Breast epithelium (tissue), 4 donors: ENCODE results near the gene SRMS. TPM values are rescaled to one million over a fixed set of nuclear protein-coding genes. Genes with fewer than 3 reads are reported as not detected.

Experiments used
- DNase-seq, 2 donors: peaks; one replicate each; pipeline ENCODE4 v3.0.0-alpha.2; 2019; ENCODE audit warnings: low spot score in 2 of 2
- H3K27ac ChIP-seq, 2 donors: fragments of 200-600 bp; sonication (generic) in 1 of 2; one replicate each; pipeline ENCODE4 v1.5.1; 2016 to 2019; ENCODE audit warnings: mild to moderate bottlenecking in 1 of 2
- H3K27me3 ChIP-seq, 2 donors: fragments of 200-600 bp; sonication (generic) in 1 of 2; one replicate each; pipeline versions ENCODE4 v1.5.1 to v1.6.0; 2017 to 2019; ENCODE audit warnings: control low read depth in 1 of 2, mild to moderate bottlenecking in 1 of 2
- H3K36me3 ChIP-seq: fragments of 200-600 bp; one replicate; pipeline ENCODE4 v1.5.1; 2019
- H3K4me1 ChIP-seq, 2 donors: fragments of 200-600 bp; sonication (generic); one replicate each; pipeline ENCODE4 v1.5.1; 2016 to 2019; ENCODE audit warnings: control low read depth in 1 of 2
- H3K4me3 ChIP-seq, 3 donors: fragments of 200-600 bp; sonication (generic); 1 replicate in 2 of 3; 2 replicates in 1 of 3; pipeline ENCODE4 v1.5.1; 2016 to 2019; ENCODE audit warnings: mild to moderate bottlenecking in 3 of 3, moderate library complexity in 2 of 3
- H3K9me3 ChIP-seq, 2 donors: fragments of 200-600 bp; sonication (generic) in 1 of 2; one replicate each; pipeline ENCODE4 v1.5.1; 2016 to 2019; ENCODE audit warnings: control low read depth in 1 of 2
- POLR2A ChIP-seq: fragments of 450-650 bp; IDR thresholded peaks from one replicate; pipeline ENCODE4 v1.6.1; 2016; ENCODE audit warnings: antibody characterized with exemption, mild to moderate bottlenecking, moderate library complexity
- POLR2AphosphoS5 ChIP-seq, 3 donors: sonication (generic); formaldehyde crosslinking; IDR thresholded peaks; one replicate each; pipeline ENCODE4 v1.6.1; 2017; ENCODE audit warnings: antibody characterized with exemption in 3 of 3
- intact Hi-C: fragments of 100-400 bp; cut with DNase I; formaldehyde crosslinking; loops from one replicate; pipeline ENCODE4 v1.15.1; 2023; ENCODE audit warnings: low total_unique reads
- total RNA-seq, 3 donors: library from RNA; depleted of rRNA; stranded (reverse); fragments of >200 nt; gene quantifications; one replicate each; pipeline ENCODE4 v1.1.0, GENCODE V29; 2016
- TF ChIP-seq, protein P1 (sequence below), 3 donors: fragments of 450-650 bp; IDR thresholded peaks; one replicate each; pipeline ENCODE4 v1.5.1; 2016 to 2017; ENCODE audit warnings: antibody characterized with exemption in 3 of 3, mild to moderate bottlenecking in 3 of 3, moderate library complexity in 3 of 3

SRMS gene
- total RNA-seq, 3 donors from 2014 or later, result 0.59 to 0.66 TPM; not detected in 1

DNA sequence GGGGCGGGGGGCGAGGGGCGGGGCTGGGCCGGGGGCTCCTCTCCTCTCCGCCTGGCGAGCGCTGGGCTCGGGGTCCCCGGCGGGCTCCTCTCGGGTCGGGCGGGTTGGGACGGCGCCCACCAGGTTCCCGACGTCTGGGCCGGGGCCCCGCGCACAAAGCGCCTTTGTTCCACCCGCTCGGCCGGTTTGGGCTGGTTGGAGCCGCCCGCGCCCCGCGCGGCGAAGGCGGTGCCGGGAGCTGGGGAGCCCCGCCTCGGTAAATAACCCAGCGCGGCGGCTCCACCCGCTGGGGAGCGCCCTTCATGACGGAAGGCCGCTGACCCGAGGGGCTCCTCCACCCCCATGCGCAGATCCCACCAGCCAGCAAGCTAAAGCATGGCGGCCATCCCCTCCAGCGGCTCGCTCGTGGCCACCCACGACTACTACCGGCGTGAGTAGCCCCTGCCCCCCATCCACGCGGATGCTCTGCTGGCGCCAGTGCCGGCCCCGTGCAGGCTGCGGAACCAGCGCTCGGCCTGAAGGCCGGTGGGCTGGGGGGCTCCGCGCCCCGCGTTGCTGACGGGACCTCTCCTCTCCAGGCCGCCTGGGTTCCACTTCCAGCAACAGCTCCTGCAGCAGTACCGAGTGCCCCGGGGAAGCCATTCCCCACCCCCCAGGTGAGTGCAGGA is 26.5 kb downstream of the SRMS start:
- peak; percentile 81 to 85 for DNase-seq
- Histone ChIP-seq H3K4me3 (peak overlapping the region; percentile 85 to 95 (median 90)), H3K36me3 (no peaks in the 10 kb centered on the region), H3K9me3 (peaks cover 0 to 9% of the 10 kb centered on the region in 2 donors), H3K27ac (peak overlapping the region; percentile 99), H3K27me3 (no peaks in the 10 kb centered on the region), H3K4me1 (peaks cover 0 to 15% of the 10 kb centered on the region in 2 donors)
- intact Hi-C loops, result no loop called here
- TF ChIP-seq, protein P1, sequence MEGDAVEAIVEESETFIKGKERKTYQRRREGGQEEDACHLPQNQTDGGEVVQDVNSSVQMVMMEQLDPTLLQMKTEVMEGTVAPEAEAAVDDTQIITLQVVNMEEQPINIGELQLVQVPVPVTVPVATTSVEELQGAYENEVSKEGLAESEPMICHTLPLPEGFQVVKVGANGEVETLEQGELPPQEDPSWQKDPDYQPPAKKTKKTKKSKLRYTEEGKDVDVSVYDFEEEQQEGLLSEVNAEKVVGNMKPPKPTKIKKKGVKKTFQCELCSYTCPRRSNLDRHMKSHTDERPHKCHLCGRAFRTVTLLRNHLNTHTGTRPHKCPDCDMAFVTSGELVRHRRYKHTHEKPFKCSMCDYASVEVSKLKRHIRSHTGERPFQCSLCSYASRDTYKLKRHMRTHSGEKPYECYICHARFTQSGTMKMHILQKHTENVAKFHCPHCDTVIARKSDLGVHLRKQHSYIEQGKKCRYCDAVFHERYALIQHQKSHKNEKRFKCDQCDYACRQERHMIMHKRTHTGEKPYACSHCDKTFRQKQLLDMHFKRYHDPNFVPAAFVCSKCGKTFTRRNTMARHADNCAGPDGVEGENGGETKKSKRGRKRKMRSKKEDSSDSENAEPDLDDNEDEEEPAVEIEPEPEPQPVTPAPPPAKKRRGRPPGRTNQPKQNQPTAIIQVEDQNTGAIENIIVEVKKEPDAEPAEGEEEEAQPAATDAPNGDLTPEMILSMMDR (IDR thresholded peaks at IDR 0.05), result no peak
- TF ChIP-seq POLR2A (no peak), POLR2AphosphoS5 (IDR thresholded peaks at IDR 0.05) (no peak)

DNA sequence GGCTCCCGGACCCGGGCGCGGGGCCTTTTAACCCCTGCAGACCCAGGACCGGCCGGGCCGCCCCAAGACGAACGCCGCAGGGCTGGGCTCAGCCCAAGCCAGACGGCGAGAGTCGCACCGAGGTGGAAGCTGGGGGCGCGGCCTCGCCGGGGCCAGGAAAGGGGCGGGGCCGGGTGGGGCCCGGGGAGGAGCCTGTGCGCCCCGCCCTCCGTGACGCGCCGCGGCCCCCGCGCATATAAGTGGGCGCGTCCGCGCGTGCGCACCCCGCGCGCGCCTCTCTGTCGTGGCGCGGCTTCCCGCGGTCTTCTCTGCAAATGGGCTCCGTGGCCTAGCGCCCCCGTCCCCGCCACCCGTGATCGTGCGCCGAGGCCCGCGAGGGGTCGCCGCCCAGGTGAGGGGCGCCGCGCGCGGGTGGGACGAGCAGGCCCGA is 27.0 kb downstream of the SRMS start, which contains the start of gene PPDPF:
Gene PPDPF (plus strand): TSS at position 262 of the 430 bp plus-strand sequence. CDS start 544 bp downstream, outside the sequence.
- intact Hi-C loops, result no loop called here
- Histone ChIP-seq H3K4me1 (peaks cover 0 to 15% of the 10 kb centered on the region in 2 donors), H3K27me3 (no peaks in the 10 kb centered on the region), H3K4me3 (peak within 1 kb of the TSS; percentile 85 to 95 (median 90)), H3K27ac (peak within 1 kb of the TSS; percentile 99), H3K9me3 (peaks cover 0 to 9% of the 10 kb centered on the region in 2 donors), H3K36me3 (no peaks in the 10 kb centered on the region)
- peak; percentile 78 to 85 for DNase-seq
- TF ChIP-seq, protein P1 (IDR thresholded peaks at IDR 0.05), result no peak
- TF ChIP-seq POLR2AphosphoS5 (IDR thresholded peaks at IDR 0.05), result peak; percentile 95 to 98 (median 95)
- peak; percentile 41 for TF ChIP-seq POLR2A

DNA sequence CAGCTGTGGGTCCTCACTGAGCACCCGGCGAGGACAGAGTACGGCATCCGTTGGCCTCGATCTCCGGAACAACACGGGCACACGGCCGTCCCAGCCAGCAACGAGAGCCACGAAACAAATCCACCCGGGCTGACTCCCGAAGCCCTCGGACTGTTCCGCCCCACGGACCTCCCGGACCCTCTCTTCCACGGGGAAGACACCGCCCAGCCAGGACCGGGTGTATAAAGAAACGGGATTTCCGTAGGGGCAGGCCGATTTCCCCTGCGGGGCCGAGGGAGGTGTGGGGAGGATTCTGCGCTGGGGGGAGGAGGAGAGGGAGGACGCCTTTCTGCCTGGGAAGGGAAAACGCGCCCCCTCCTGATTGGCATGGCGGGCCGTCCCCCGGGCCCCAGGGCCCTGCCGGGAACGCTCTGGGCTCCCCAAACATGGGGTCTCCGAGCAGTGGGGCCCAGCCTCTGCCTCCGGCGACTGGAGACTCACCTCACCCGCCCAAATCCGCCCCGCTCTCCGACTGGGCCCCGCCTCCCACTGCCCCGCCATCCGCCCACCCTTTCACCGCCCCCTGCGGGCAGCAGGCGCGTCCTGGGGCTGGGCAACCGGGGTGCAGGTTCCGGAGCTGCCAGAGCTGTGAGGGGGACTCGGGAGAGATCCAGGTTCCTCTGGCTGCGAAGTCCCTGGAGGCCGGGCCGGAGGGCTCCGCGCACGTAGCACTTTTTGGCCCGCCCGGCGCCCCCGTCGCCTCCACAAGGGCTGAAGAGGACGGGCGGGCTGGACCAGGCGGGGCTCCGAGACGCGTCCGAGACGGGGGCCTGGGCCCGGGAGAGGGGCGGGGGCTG is 27.7 kb downstream of the SRMS start:
- Histone ChIP-seq H3K27ac (peak overlapping the region; percentile 99), H3K27me3 (no peaks in the 10 kb centered on the region), H3K9me3 (peaks cover 0 to 9% of the 10 kb centered on the region in 2 donors), H3K4me3 (peak overlapping the region; percentile 85 to 95 (median 90)), H3K4me1 (peaks cover 0 to 15% of the 10 kb centered on the region in 2 donors), H3K36me3 (no peaks in the 10 kb centered on the region)
- intact Hi-C loops, result no loop called here
- TF ChIP-seq POLR2A (no peak), POLR2AphosphoS5 (IDR thresholded peaks at IDR 0.05) (no peak)
- TF ChIP-seq, protein P1 (IDR thresholded peaks at IDR 0.05), result no peak
- peak in 1 of 2 donors; percentile 50 for DNase-seq

DNA sequence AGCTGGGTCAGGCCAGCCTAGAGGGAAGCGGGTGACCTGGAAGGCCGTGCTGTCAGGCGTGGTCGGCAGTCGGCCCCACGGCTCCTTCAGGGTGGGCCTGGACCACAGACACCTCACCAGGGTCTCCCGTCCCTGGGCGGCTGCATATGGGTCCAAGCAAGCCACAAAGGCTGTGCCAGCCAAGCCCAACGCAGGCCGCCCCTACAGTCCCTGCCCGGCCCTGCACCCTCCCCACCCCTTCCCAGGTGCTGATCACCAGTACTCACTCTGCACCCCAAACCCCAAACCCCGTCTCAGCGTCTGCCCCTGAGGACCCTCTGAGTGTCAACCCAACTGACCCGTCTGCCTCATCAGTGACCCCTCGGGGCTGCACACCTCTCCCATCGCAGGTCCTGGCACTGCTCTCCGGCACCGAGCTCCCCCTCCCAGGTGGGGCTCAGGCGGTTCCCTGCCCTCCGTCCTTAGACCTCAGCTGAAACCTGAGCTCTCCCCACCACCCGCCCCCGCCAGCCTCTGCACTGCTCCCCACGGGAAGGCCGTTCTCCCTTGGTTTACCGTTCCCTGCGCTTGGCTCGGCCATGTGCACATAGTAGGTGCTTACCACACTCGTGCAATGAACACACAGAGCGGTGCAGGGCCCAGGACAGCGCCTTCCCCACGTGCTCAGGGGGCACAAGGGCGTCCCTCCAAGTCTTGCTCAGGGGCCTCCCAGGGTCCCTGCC is 28.4 kb downstream of the SRMS start:
- intact Hi-C loops, result no loop called here
- H3K27me3 ChIP-seq, result no peaks in the 10 kb centered on the region
- H3K27ac ChIP-seq, result no peak overlapping the region
- no peaks in the 10 kb centered on the region for H3K36me3 ChIP-seq
- H3K4me1 ChIP-seq, result peaks cover 0 to 15% of the 10 kb centered on the region in 2 donors
- TF ChIP-seq POLR2AphosphoS5 (IDR thresholded peaks at IDR 0.05) (no peak), POLR2A (no peak)
- TF ChIP-seq, protein P1 (IDR thresholded peaks at IDR 0.05), result no peak
- H3K9me3 ChIP-seq, result peaks cover 0 to 9% of the 10 kb centered on the region in 2 donors
- no peak for DNase-seq
- peak overlapping the region; percentile 85 to 95 (median 90) for H3K4me3 ChIP-seq
